Endothelial cell of umbilical vein (primary cell): ENCODE results near the gene POU3F3. TPM values are rescaled to one million over a fixed set of nuclear protein-coding genes. Genes with fewer than 3 reads are reported as not detected.

Experiments
- BruUV-seq: library from RNA; stranded (reverse); fragments of 400-500 nt; replicated peaks from 2 replicates; lab custom pipeline; 2021; lab: Mats Ljungman, UMichigan
- CTCF ChIA-PET: fragments of 300-600, 350-600 bp; sonication (Branson Sonifier 250); formaldehyde crosslinking; loops from one replicate; lab custom pipeline; 2021; ENCODE audit warnings: antibody characterized with exemption, inconsistent platforms; lab: Charles Lee
- POLR2A ChIA-PET: fragments of 300-600, 350-600 bp; sonication (Branson Sonifier 250); formaldehyde crosslinking; loops from one replicate; lab custom pipeline; 2021; ENCODE audit warnings: antibody characterized with exemption, inconsistent platforms; lab: Charles Lee
- DNase-seq: peaks from one replicate; pipeline ENCODE4 v3.0.0-alpha.2; 2011; ENCODE audit warnings: low read depth, low spot score
- FAIRE-seq: peaks from 2 replicates; lab custom pipeline; 2011; peaks lifted over from hg19 to GRCh38; lab: Jason Lieb, UNC
- H2AFZ ChIP-seq: 2 replicates; pipeline ENCODE4 v1.6.0; 2012; ENCODE audit warnings: low read depth, low read length, control low read depth, inconsistent platforms
- H3K27ac ChIP-seq: 2 replicates; pipeline ENCODE4 v1.5.1; 2011; ENCODE audit warnings: low read depth, mild to moderate bottlenecking, control low read depth, low read length, moderate library complexity; ENCODE audit not compliant: insufficient read depth
- H3K27me3 ChIP-seq, 2 experiments: 2 replicates each; pipeline versions ENCODE4 v1.6.0 to v1.6.1; 2011; ENCODE audit warnings: low read length in 2 of 2, mixed read lengths in 1 of 2; ENCODE audit not compliant: control insufficient read depth in 2 of 2, insufficient read depth in 2 of 2
- H3K36me3 ChIP-seq, 2 experiments: 2 replicates in 1 of 2; 3 replicates in 1 of 2; pipeline ENCODE4 v1.5.1; 2011; ENCODE audit warnings: low read length in 2 of 2, mild to moderate bottlenecking in 1 of 2, moderate library complexity in 1 of 2; ENCODE audit not compliant: control insufficient read depth in 2 of 2, insufficient read depth in 2 of 2; ENCODE audit errors: extremely low read depth in 1 of 2
- H3K4me1 ChIP-seq: 3 replicates; pipeline ENCODE4 v1.5.1; 2011; ENCODE audit warnings: mild to moderate bottlenecking, low read length; ENCODE audit not compliant: control insufficient read depth, insufficient read depth; ENCODE audit errors: extremely low read depth
- H3K4me2 ChIP-seq: 2 replicates; pipeline ENCODE4 v1.6.1; 2011; ENCODE audit warnings: low read length, control low read depth, mixed read lengths; ENCODE audit not compliant: insufficient read depth
- H3K4me3 ChIP-seq, 3 experiments: fragments of 200-600 bp in 1 of 3; sonication (generic), shearing (Covaris generic) in 1 of 3; replicated peaks in 1 of 3; 2 replicates each; pipeline ENCODE4 v1.5.1; 2011 to 2016; ENCODE audit warnings: control low read depth in 3 of 3, low read length in 3 of 3, mild to moderate bottlenecking in 2 of 3, inconsistent platforms in 1 of 3, low read depth in 1 of 3, moderate library complexity in 1 of 3; ENCODE audit not compliant: insufficient read depth in 1 of 3
- H3K79me2 ChIP-seq: 2 replicates; pipeline ENCODE4 v1.6.0; 2012; ENCODE audit warnings: low read length, inconsistent platforms; ENCODE audit not compliant: control insufficient read depth, insufficient read depth
- H3K9ac ChIP-seq: replicated peaks from 2 replicates; pipeline ENCODE3; 2011; ENCODE audit warnings: low read length, control low read depth; ENCODE audit not compliant: insufficient read depth; ENCODE audit errors: extremely low read depth
- H3K9me1 ChIP-seq: replicated peaks from 3 replicates; pipeline ENCODE4 v1.6.0; 2011; ENCODE audit warnings: mild to moderate bottlenecking, low read length; ENCODE audit not compliant: control insufficient read depth, insufficient read depth; ENCODE audit errors: extremely low read depth
- H3K9me3 ChIP-seq: replicated peaks from 2 replicates; pipeline ENCODE4 v1.5.1; 2012; ENCODE audit warnings: low read length, inconsistent platforms; ENCODE audit not compliant: control insufficient read depth, insufficient read depth
- H4K20me1 ChIP-seq: replicated peaks from 2 replicates; pipeline ENCODE3; 2011; ENCODE audit warnings: mild to moderate bottlenecking, low read length; ENCODE audit not compliant: control insufficient read depth, insufficient read depth; ENCODE audit errors: extremely low read depth
- CTCF ChIP-seq, 2 donors: IDR thresholded peaks; 1 replicate in 1 of 2; 2 replicates in 1 of 2; pipeline ENCODE4 v1.5.1; 2011; ENCODE audit warnings: low read length in 2 of 2, mild to moderate bottlenecking in 2 of 2, moderate library complexity in 2 of 2, control low read depth in 1 of 2, inconsistent platforms in 1 of 2, low read depth in 1 of 2; ENCODE audit not compliant: insufficient read depth in 1 of 2; ENCODE audit errors: extremely low read depth in 1 of 2
- EZH2 ChIP-seq: IDR thresholded peaks from 2 replicates; pipeline ENCODE4 v1.6.1; 2012; ENCODE audit warnings: borderline replicate concordance, low read depth, mild to moderate bottlenecking, moderate library complexity, low read length, inconsistent platforms; ENCODE audit not compliant: severe bottlenecking
- GATA2 ChIP-seq: IDR thresholded peaks from 2 replicates; pipeline ENCODE4 v1.7.0; 2011; ENCODE audit warnings: low read depth, mild to moderate bottlenecking, moderate library complexity, mixed read lengths, low read length; ENCODE audit not compliant: insufficient read length, insufficient read depth
- JUN ChIP-seq: IDR thresholded peaks from 2 replicates; pipeline ENCODE4 v1.6.1; 2011; ENCODE audit warnings: borderline replicate concordance, low read depth; ENCODE audit not compliant: insufficient read length, insufficient read depth
- MAX ChIP-seq: IDR thresholded peaks from 2 replicates; pipeline ENCODE4 v1.6.1; 2011; ENCODE audit not compliant: insufficient read depth, insufficient read length
- POLR2AphosphoS5 ChIP-seq: IDR thresholded peaks from 2 replicates; pipeline ENCODE4 v1.6.1; 2012; ENCODE audit warnings: low read depth, mild to moderate bottlenecking, control low read depth, low read length, moderate library complexity; ENCODE audit not compliant: insufficient read depth
- dilution Hi-C: fragments of 300-500 bp; cut with MboI; formaldehyde crosslinking; loops from one replicate; pipeline ENCODE4 v1.15.0; 2019; ENCODE audit warnings: low sequenced_read_pairs; ENCODE audit not compliant: extremely low pct_ligation_motif_present
- intact Hi-C: fragments of 100-400 bp; cut with micrococcal nuclease; formaldehyde crosslinking; loops from one replicate; pipeline ENCODE4 v1.10.0; 2022
- polyA plus RNA-seq, 4 experiments: library from polyadenylated mRNA; depleted of rRNA in 3 of 4; stranded (reverse) in 3 of 4; unstranded in 1 of 4; fragments of >200 nt; gene quantifications; 2 replicates each; pipeline versions ENCODE4 v1.2.1 to v1.2.3, GENCODE V29; 2011 to 2012; ENCODE audit warnings: missing spikeins in 1 of 4
- total RNA-seq: library from RNA; stranded (reverse); gene quantifications from 2 replicates; pipeline ENCODE4 v1.2.3, GENCODE V29; 2021

The POU3F3 gene
- total and polyA plus RNA-seq, 2 donors (not counting 3 experiments of a cell fraction or from before 2014, with no cell fraction given), result not detected

- intact Hi-C loops, result loop anchor here (10.0 kb wide), 1 partner anchor 1709 kb away; no protein-coding TSS in a partner anchor
- no peak for FAIRE-seq
Measured at GRCh38 chr2:104874230-104874629, 20.3 kb downstream of the POU3F3 start.

More at GRCh38 chr2:104874230-104874629, 20.3 kb downstream of the POU3F3 start:
- Histone ChIP-seq H3K9ac (no peak overlapping the region), H3K4me1 (no peaks in the 10 kb centered on the region), H3K4me3 (no peak overlapping the region), H3K27ac (no peak overlapping the region), H3K9me1 (no peaks in the 10 kb centered on the region), H3K79me2 (no peaks in the 10 kb centered on the region), H3K4me2 (no peak overlapping the region), H3K27me3 (peaks cover 31 to 42% of the 10 kb centered on the region in 2 experiments), H2AFZ (no peak overlapping the region), H3K9me3 (no peaks in the 10 kb centered on the region), H3K36me3 (no peaks in the 10 kb centered on the region), H4K20me1 (no peaks in the 10 kb centered on the region)
- DNase-seq, result no peak
- CTCF ChIA-PET, result interaction anchor here (2.5 kb wide), 1 partner anchor 24 kb away, joined by 16 read pairs; no protein-coding TSS in a partner anchor
- TF ChIP-seq POLR2AphosphoS5, result no peak
- TF ChIP-seq CTCF (IDR thresholded peaks at IDR 0.05; ENCODE audit: extremely low read depth in 1 of 2, insufficient read depth in 1 of 2, low read depth in 1 of 2, low read length in 2 of 2), result no peak
- TF ChIP-seq GATA2, result no peak
- no peak for TF ChIP-seq MAX
- no peak for TF ChIP-seq EZH2
- no peak for TF ChIP-seq JUN
- POLR2A ChIA-PET, result no interaction called here
- dilution Hi-C loops, result no loop called here
- no TSS peak for BruUV-seq
